CD4-positive, alpha-beta T cell treated with Interleukin-4 for 1 hour (primary cell): ENCODE data around the gene HPS3.

ENCODE experiments used
- DNase-seq, 2 donors: peaks; one replicate each; pipeline ENCODE4 v3.0.0-alpha.2; 2020 to 2022

HPS3 gene

DNA sequence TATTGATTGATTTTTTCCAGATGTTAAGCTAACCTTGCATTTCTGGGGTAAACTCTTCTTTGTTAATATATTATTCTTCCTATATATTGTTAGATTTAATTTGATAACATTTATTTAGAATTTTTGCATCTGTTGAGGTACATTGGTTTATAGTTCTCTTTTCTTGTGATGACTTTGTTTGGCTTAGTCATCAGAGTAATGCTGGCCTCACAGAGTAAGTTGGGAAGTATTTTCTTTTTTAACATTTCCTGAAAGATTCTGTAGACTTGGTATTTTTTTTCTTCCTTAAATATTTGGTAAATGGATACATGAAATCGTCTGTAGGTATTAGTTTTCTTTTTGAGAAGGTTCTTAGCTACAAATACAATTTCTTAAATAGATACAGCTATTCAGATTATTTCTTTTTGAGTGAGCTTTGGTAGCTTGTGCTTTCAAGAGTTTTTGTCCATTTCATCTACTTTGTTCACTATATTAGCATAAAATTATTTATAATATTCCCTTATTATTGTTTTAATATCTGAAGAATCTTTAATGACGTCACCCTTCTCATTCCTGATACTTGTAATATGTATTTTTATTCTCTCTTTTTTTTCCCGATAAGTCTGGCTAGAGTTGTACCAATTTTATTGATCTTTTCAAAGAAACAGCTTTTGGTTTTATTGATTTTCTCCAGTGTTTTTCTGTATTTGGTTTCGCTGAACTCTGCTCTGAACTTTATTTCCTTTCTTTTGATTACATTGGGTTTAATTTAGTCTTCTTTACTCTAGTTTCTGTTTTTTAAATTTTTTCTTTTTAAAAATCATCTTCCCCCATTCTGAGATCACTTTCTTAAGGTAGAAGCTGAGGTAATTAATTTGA lies 6.5 kb upstream of the HPS3 start:
- no peak for DNase-seq

- no peak for DNase-seq
These were observed 617 bp upstream of the HPS3 start for GRCh38 chr3:149128821-149129220.

DNA sequence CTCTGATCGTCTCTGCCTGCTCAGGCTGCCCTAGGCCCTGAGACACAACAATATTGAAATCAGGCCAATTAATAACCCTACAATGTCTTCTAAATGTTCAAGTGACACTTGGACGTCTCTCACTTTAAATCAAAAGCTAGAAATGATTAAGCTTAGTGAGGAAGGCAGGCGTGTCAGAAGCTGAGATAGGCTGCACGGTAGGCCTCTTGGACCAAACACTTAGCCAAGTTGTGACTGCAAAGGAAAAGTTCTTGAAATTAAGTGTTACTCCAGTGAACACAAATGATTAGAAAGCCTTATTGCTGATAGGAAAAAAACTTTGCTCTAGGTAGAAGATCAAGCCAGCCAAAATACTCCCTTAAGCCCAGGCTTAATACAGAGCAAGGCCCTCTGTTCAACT lies 2.2 kb downstream of the HPS3 start:
- DNase-seq, result no peak

- DNase-seq, result no peak
These were observed 5.1 kb downstream of the HPS3 start for GRCh38 chr3:149134575-149134974.

GRCh38 chr3:149142682-149143081 lies 13.2 kb downstream of the HPS3 start:
- no peak for DNase-seq

- peak in 1 of 2 donors; percentile 47 for DNase-seq
These were observed 15.9 kb downstream of the HPS3 start for GRCh38 chr3:149145356-149145755.

DNA sequence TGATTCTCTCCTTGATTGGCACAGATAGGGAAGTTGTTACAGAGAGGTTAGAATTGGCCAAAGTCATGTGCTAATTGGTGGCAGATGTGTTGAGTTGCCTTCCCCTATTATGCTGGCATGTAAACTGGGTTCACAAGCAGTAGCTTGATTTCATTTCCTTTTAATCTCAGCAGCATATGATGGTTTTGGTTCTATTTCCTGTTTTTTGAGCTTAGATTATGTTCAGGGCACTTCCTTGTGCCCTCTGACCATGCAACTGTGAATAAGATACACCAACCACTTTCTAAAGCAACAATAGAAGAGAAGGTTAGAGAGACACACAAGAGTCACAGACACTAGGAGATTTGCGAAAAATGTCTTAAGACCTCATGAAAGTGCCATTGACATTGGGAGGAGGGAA lies 16.5 kb downstream of the HPS3 start:
- peak; percentile 39 to 56 for DNase-seq

- no peak for DNase-seq
These were observed 21.0 kb downstream of the HPS3 start for GRCh38 chr3:149150436-149150835.

GRCh38 chr3:149151843-149152242 lies 22.4 kb downstream of the HPS3 start:
- DNase-seq, result no peak

GRCh38 chr3:149152420-149152819 lies 23.0 kb downstream of the HPS3 start:
- no peak for DNase-seq

- DNase-seq, result no peak
These were observed 24.0 kb downstream of the HPS3 start for GRCh38 chr3:149153402-149153801.

DNA sequence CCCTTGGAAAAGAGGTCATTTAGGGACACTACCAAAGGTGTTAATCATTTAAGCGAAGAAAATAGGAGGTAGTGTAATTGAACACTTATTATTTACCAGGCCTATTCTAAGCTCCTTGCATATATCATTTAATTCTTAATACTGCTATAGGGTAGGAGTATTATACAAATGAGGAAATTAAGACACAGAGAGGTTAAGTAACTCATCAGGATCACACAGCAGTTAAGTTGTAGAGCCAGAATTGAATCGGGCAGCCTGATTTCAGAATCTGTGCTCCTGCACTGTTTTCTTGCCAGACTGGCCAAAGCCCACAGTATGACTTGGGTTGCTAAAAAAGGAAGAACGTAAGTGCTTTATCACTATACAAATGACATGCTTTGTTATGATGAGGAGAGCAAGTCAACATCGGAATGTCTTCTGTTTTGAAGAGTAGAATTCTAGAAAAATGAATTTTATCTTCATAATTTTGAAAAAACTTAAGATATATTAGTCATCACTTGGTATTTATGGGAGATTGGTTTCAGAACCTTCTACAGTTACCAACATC lies 31.4 kb downstream of the HPS3 start:
- no peak for DNase-seq

DNA sequence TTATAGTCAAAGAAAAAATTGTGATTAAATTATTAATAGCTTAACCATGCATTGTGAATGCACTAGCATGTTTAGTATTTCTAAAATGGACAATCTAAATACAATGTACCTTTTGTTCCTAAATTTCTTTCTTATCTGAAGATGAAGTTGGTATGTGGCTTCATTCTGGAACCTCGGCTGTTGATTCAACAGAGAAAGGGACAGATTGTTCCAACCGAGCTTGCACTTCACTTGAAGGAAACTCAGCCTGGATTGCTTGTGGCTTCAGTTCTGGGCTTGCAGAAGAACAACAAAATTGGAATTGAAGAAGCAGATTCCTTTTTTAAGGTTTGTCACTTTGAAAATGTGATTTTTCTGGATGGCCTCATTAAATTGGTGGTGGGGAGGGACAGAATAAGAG lies 32.6 kb downstream of the HPS3 start:
- DNase-seq, result no peak

DNA sequence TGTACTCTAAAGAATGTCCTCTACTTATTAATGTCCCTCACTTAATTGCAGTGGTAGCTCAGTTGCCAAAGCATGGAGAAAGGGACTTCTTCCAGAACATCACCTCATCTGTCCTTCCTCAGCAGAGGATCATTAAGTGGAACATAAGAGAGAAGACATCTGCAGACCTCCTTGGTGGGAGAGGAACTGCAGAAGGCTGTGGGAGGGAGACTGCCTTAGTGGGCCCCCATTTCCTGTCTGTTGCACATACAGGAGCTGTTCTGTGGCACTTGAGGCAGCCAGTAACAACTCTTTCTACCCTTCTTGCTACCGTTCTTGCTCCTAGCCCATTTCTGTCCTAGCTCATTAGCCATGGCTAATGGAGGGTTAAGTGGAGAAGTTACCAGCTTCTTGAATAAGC lies 33.6 kb downstream of the HPS3 start:
- no peak for DNase-seq

DNA sequence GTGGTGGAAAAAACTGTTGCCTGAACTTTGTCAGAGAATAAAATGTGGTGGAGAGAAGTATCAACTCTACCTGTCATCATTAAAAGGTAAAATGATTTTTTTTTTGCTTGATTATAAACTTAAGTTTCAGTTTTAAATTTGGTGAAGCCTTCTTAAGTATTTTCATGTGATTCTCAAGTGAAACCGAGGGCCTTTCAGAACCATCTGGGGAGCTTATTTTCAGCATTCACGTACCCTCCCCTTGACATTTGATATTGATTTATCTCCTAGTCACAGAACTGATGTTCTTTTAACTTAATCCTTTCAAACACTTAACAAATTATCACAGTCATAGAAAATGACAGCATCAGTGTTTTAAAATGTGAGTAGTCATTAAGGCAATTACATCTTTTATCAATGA lies 38.5 kb downstream of the HPS3 start:
- DNase-seq, result no peak

GRCh38 chr3:149170672-149171071 lies 41.2 kb downstream of the HPS3 start:
- DNase-seq, result no peak

- no peak for DNase-seq
These were observed 45.5 kb downstream of the HPS3 start for GRCh38 chr3:149174901-149175300.

GRCh38 chr3:149177122-149177521 lies 47.7 kb downstream of the HPS3 start:
- no peak for DNase-seq

- no peak for DNase-seq
These were observed 49.8 kb downstream of the HPS3 start for GRCh38 chr3:149179220-149179619.

DNA sequence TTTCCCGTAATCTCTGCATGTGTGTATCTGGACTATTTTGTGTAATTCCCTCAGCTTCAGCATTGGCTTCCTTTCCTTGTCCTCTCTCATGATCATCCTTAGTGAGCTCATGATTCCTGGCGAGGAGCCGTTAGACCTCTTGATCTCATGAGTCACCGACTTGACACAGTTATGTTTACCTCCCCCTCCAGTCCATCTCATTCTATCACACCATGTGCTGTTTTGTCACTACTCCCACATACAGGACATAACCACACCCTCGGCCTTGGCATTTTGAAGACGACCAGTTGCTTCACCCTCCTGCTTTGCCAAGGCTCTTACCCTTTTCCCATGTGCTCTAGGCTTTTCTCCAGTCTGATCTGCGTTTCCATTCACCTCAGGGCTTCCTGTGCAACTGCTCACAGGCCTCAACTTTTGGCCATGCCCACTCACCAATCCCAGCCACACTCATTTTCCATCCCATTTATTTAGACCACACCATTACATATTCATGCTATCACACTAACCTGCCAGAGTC lies 50.7 kb downstream of the HPS3 start:
- DNase-seq, result no peak

- no peak for DNase-seq
These were observed 51.7 kb downstream of the HPS3 start for GRCh38 chr3:149181182-149181581.

DNA sequence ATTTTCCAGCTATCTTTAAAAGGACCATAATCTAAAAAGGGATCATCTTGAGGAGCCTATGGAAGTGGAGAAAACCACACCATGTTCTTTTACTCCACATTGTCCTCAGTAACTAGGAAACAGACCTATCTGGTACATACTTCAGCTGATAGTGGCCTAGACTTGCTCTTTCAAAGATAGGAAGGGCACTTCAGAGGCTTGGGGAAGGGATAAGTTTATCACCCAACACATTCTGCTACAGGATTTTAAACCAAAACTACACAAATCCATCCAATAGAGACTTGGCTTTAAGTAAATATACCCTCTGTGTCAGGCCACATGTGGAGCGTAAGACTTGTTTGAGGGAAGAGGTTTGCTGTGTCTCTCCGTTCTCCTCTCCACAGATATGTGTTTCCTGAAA lies 56.8 kb downstream of the HPS3 start:
- no peak for DNase-seq

GRCh38 chr3:149186721-149187120 lies 57.3 kb downstream of the HPS3 start:
- no peak for DNase-seq

- DNase-seq, result no peak
These were observed 59.1 kb downstream of the HPS3 start for GRCh38 chr3:149188494-149188893.

GRCh38 chr3:149195221-149195620 lies 65.8 kb downstream of the HPS3 start:
- DNase-seq, result no peak
